Mesothelial cell of epicardium (in vitro differentiated cells): ENCODE data around the gene NAA15. TPM values are rescaled to one million over a fixed set of nuclear protein-coding genes. Genes with fewer than 3 reads are reported as not detected.
"Not testable (repeated sequence)": the region's sequence is repeated elsewhere in the genome, so short reads cannot be mapped to it uniquely, and the experiment has no call there.

Source experiments
- DNase-seq, 2 experiments: peaks; one replicate each; pipeline ENCODE4 v3.0.0; 2021; ENCODE audit warnings: low spot score in 2 of 2; ENCODE audit not compliant: unreplicated experiment in 2 of 2
- H3K27ac Mint-ChIP-seq: 2 replicates; pipeline ENCODE4 v1.8.0; 2021; ENCODE audit warnings: mixed read lengths
- H3K27me3 Mint-ChIP-seq: 2 replicates; pipeline ENCODE4 v1.8.0; 2021; ENCODE audit warnings: low read depth, mixed read lengths
- H3K36me3 Mint-ChIP-seq: 2 replicates; pipeline ENCODE4 v1.8.0; 2021; ENCODE audit warnings: mixed read lengths
- H3K4me1 Mint-ChIP-seq: 2 replicates; pipeline ENCODE4 v1.8.0; 2021; ENCODE audit warnings: mixed read lengths
- H3K4me3 Mint-ChIP-seq: 2 replicates; pipeline ENCODE4 v1.8.0; 2021; ENCODE audit warnings: mild to moderate bottlenecking, moderate library complexity, mixed read lengths
- H3K9me3 Mint-ChIP-seq: 2 replicates; pipeline ENCODE4 v1.8.0; 2021; ENCODE audit warnings: mixed read lengths
- total RNA-seq: library from RNA; stranded (reverse); gene quantifications from 3 replicates; pipeline ENCODE4 v1.2.1, GENCODE V29; 2021
- TF ChIP-seq, protein P1 (sequence below): fragments of 200-600 bp; sonication (generic); IDR thresholded peaks from one replicate; pipeline ENCODE4 v1.5.0; 2021; ENCODE audit warnings: antibody characterized with exemption; ENCODE audit not compliant: unreplicated experiment

Gene NAA15
- total RNA-seq, 1 donor from 2014 or later = 58.5 TPM

- Mint-ChIP-seq H3K4me3 (no peak overlapping the region), H3K9me3 (peaks cover 10% of the 10 kb centered on the region), H3K27ac (peak overlapping the region; percentile 61), H3K27me3 (no peaks in the 10 kb centered on the region), H3K36me3 (peaks cover 12% of the 10 kb centered on the region), H3K4me1 (peaks cover 9% of the 10 kb centered on the region)
- DNase-seq = no peak
- TF ChIP-seq, protein P1, sequence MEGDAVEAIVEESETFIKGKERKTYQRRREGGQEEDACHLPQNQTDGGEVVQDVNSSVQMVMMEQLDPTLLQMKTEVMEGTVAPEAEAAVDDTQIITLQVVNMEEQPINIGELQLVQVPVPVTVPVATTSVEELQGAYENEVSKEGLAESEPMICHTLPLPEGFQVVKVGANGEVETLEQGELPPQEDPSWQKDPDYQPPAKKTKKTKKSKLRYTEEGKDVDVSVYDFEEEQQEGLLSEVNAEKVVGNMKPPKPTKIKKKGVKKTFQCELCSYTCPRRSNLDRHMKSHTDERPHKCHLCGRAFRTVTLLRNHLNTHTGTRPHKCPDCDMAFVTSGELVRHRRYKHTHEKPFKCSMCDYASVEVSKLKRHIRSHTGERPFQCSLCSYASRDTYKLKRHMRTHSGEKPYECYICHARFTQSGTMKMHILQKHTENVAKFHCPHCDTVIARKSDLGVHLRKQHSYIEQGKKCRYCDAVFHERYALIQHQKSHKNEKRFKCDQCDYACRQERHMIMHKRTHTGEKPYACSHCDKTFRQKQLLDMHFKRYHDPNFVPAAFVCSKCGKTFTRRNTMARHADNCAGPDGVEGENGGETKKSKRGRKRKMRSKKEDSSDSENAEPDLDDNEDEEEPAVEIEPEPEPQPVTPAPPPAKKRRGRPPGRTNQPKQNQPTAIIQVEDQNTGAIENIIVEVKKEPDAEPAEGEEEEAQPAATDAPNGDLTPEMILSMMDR = no peak
These were observed 11.4 kb downstream of the NAA15 start for GRCh38 chr4:139312552-139313332.

- Mint-ChIP-seq H3K27ac (peak overlapping the region; percentile 61), H3K9me3 (peaks cover 10% of the 10 kb centered on the region), H3K36me3 (peaks cover 12% of the 10 kb centered on the region)
- not testable (repeated sequence) for H3K27me3 Mint-ChIP-seq, H3K4me3 Mint-ChIP-seq, H3K4me1 Mint-ChIP-seq, DNase-seq
These were observed 12.1 kb downstream of the NAA15 start for GRCh38 chr4:139313414-139313813.

DNA sequence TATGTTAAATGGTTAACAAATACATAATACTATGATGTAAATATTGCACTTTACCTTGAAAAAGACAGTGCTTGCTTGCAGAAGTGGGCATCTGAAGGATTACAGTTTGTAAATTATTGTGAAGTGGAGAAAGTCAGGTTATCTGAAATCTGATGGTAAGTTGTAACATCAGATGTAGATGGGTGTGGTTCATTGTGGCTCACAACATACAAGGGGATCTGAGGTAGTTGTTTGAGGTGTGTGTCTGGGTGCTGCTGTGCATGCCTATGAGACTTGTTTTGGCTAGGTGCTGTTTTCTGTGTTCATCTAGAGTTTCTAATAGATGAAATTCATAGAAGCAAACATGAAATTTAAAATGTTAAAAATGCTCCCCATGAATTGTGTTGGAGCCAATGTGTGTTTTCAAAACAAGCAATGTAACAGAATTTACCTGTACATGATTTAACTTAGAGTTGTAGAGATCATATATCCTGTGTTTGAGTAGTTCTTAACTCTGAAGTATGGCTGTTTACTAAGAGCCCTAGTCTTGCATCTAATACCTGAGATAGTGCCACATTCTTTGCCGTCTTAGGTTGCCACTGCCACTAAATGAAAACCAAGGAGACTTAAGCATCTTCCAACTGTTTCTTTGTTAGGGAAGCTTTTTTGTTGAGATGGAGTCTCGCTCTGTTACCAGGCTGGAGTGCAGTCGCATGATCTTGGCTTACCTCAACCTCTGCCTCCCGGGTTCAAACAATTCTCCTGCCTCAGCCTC is 12.9 kb downstream of the NAA15 start:
- H3K36me3 Mint-ChIP-seq = peaks cover 12% of the 10 kb centered on the region
- peaks cover 9% of the 10 kb centered on the region for H3K4me1 Mint-ChIP-seq
- no peak overlapping the region for H3K4me3 Mint-ChIP-seq
- no peak overlapping the region for H3K27ac Mint-ChIP-seq
- TF ChIP-seq, protein P1 = no peak
- peaks cover 10% of the 10 kb centered on the region for H3K9me3 Mint-ChIP-seq
- no peak for DNase-seq
- no peaks in the 10 kb centered on the region for H3K27me3 Mint-ChIP-seq

GRCh38 chr4:139315221-139315675 is 13.9 kb downstream of the NAA15 start:
- DNase-seq = no peak
- Mint-ChIP-seq H3K27me3 (no peaks in the 10 kb centered on the region), H3K9me3 (peaks cover 16% of the 10 kb centered on the region), H3K4me3 (no peak overlapping the region), H3K4me1 (peaks cover 15% of the 10 kb centered on the region), H3K36me3 (peaks cover 16% of the 10 kb centered on the region), H3K27ac (no peak overlapping the region)
- TF ChIP-seq, protein P1 = no peak

GRCh38 chr4:139316733-139317132 is 15.4 kb downstream of the NAA15 start:
- Mint-ChIP-seq H3K27ac (no peak overlapping the region), H3K27me3 (no peaks in the 10 kb centered on the region), H3K4me1 (peaks cover 15% of the 10 kb centered on the region), H3K36me3 (peaks cover 19% of the 10 kb centered on the region), H3K9me3 (peaks cover 17% of the 10 kb centered on the region), H3K4me3 (no peak overlapping the region)
- no peak for DNase-seq
- TF ChIP-seq, protein P1 = no peak

DNA sequence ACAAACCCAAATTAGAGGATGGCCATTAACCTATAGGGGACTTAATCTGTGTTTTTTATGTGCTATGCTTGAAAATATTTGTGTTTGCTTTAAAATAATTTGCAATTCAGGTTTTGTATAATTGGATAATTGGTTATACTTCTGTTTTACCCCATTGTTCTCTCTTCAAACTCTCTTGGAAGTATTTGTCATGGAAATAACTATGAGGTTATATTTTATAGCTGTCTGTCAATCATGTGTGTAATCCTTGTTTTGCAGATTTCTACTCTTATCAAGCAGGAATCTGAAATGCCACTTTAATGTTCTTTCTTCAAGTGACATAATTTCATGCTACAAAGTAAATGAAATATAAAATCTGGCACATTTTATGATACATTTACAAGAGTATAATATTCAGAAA is 16.3 kb downstream of the NAA15 start:
- DNase-seq = no peak
- H3K4me3 Mint-ChIP-seq = no peak overlapping the region
- H3K27ac Mint-ChIP-seq = no peak overlapping the region
- peaks cover 24% of the 10 kb centered on the region for H3K36me3 Mint-ChIP-seq
- H3K4me1 Mint-ChIP-seq = peaks cover 13% of the 10 kb centered on the region
- peaks cover 25% of the 10 kb centered on the region for H3K9me3 Mint-ChIP-seq
- no peaks in the 10 kb centered on the region for H3K27me3 Mint-ChIP-seq
- TF ChIP-seq, protein P1 = no peak
